HL-60 (cell line): ENCODE measurements around the gene SOCS2.
"Not testable (repeated sequence)": the region's sequence is repeated elsewhere in the genome, so short reads cannot be mapped to it uniquely, and the experiment has no call there.

Source experiments
- DNase-seq, 2 experiments: peaks; one replicate each; pipeline ENCODE4 v3.0.0-alpha.2; 2010 to 2020; ENCODE audit warnings: low read depth in 1 of 2, low spot score in 1 of 2
- H3K27ac ChIP-seq: fragments of 250-450 bp; sonication (Bioruptor Pico); replicated peaks from 2 replicates; pipeline ENCODE4 v1.5.1; 2020; ENCODE audit warnings: mild to moderate bottlenecking, moderate library complexity
- H3K27me3 ChIP-seq: fragments of 250-450 bp; sonication (Bioruptor Pico); 2 replicates; pipeline ENCODE4 v1.5.1; 2021; ENCODE audit warnings: mild to moderate bottlenecking, moderate library complexity; ENCODE audit not compliant: insufficient read depth, poor library complexity, severe bottlenecking
- H3K4me3 ChIP-seq: replicated peaks from 2 replicates; pipeline ENCODE4 v1.5.1; 2011; ENCODE audit warnings: mild to moderate bottlenecking, control low read depth, low read length; ENCODE audit not compliant: insufficient read depth
- CTCF ChIP-seq: IDR thresholded peaks from one replicate; pipeline ENCODE4 v1.5.1; 2011; ENCODE audit warnings: low read length, control low read depth, inconsistent platforms; ENCODE audit not compliant: insufficient read depth
- GABPA ChIP-seq: IDR thresholded peaks from 2 replicates; pipeline ENCODE4 v1.6.1; 2012; ENCODE audit warnings: low read depth
- POLR2AphosphoS5 ChIP-seq: IDR thresholded peaks from 2 replicates; pipeline ENCODE4 v1.6.1; 2012; ENCODE audit warnings: low read depth
- REST ChIP-seq: IDR thresholded peaks from 2 replicates; pipeline ENCODE4 v1.6.1; 2012; ENCODE audit warnings: low read depth; ENCODE audit not compliant: insufficient replicate concordance
- SPI1 ChIP-seq: IDR thresholded peaks from 2 replicates; pipeline ENCODE4 v1.6.1; 2012; ENCODE audit warnings: low read depth, mild to moderate bottlenecking, borderline replicate concordance

SOCS2 gene

GRCh38 chr12:93624595-93625294, 52.3 kb downstream of the SOCS2 start:
- no peak for TF ChIP-seq GABPA
- TF ChIP-seq REST: no peak
- TF ChIP-seq POLR2AphosphoS5: no peak
- no peak for DNase-seq
- Histone ChIP-seq H3K4me3 (no peak overlapping the region), H3K27me3 (no peaks in the 10 kb centered on the region), H3K27ac (no peak overlapping the region)

GRCh38 chr12:93625295-93625645, 52.8 kb downstream of the SOCS2 start:
- H3K4me3 ChIP-seq, H3K27me3 ChIP-seq, DNase-seq, H3K27ac ChIP-seq: not testable (repeated sequence)

GRCh38 chr12:93626160-93626559, 53.7 kb downstream of the SOCS2 start:
- no peak for TF ChIP-seq CTCF
- TF ChIP-seq POLR2AphosphoS5: no peak
- TF ChIP-seq SPI1: no peak
- TF ChIP-seq REST: no peak
- no peak for TF ChIP-seq GABPA
- Histone ChIP-seq H3K4me3 (no peak overlapping the region), H3K27me3 (no peaks in the 10 kb centered on the region), H3K27ac (no peak overlapping the region)
- no peak for DNase-seq
